CD4-positive, alpha-beta T cell treated with Interleukin-12 subunit alpha and Interleukin-12 subunit beta, for 1 hour (primary cell): ENCODE data around the gene ARL5C.

ENCODE experiments used
- DNase-seq: peaks from one replicate; pipeline ENCODE4 v3.0.0-alpha.2; 2020

ARL5C gene

DNA sequence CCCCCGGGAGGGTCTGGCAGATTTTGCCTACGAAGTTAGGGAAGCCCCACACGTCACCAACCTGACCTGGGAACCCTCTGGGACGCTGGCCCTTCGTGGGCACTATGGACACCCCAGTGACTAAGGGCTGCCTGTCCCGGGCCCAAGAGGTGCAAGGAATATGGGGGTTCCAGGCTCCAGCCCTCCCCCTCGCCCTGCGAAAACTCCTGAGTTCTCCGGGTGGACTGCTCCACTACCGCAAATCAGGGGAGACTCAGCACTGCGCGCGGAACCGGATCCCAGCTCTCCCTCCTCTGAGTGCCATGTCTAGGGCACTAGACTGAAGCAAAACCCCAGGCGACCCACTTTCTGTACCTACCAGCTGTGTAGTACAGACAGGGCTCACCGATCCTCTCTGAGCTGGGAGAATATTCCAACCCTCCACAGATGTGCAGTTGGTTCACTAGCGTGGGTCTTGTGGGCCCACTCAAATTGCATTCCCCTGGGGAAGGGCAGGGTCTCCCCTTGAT lies at the start of gene ARL5C:
TSS of gene ARL5C (minus strand) at position 321 of the 509 bp plus-strand sequence. CDS start 401 bp downstream, outside the sequence.
- no peak for DNase-seq

GRCh38 chr17:39213852-39214251 lies 47.9 kb upstream of the ARL5C start:
- no peak for DNase-seq

DNA sequence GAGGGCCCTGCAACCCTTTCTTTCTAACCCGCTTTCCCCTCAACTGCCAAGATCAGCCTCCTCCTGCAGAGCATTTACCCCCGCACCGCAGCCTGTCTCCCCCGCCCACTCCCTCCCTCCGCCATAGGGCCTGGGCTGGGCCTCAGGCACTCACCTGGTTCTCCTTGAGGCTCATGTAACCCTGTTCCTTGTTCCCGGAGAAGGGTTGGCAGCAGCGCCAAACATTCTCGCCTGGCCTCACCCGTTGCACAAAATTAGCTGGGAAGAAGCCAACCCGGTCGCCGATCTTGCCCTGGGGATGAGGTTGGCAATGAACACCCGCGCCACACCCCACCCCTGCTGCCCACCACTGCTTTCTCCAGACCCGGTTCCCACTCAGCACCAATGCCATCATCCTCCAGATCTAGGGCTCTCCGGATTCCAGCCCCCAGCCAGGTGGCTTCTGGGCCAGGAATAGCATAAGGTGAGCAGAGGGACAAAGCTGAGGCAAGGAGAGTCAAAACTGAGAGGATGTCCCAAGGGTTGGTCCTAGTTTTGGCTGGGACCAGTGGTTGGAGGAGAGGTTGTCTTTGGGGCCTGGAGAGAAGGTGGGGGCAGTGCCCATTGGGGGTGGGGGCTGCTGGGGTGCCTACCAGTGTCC lies 47.0 kb upstream of the ARL5C start:
- no peak for DNase-seq

- no peak for DNase-seq
Observed at GRCh38 chr17:39212195-39212810, 46.3 kb upstream of the ARL5C start.

DNA sequence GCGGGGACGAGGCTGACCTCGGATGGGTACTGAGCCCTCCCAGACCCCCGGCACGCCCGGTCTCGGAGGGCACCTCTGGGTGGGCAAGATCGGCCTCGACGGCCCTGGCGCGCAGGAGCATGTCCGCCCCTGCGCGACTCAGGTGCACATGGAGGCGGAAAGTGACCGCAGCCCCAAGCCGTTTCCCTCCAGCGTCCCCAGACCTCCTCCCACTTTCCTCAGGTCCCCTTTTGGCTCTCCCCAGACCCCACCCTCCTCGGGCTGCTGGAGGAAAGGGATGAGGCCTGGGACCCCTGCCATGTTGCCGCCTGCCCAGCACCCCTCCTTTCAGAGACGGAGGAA lies 44.1 kb upstream of the ARL5C start:
- no peak for DNase-seq

GRCh38 chr17:39209317-39210092 lies 43.5 kb upstream of the ARL5C start:
- peak; percentile 76 for DNase-seq

DNA sequence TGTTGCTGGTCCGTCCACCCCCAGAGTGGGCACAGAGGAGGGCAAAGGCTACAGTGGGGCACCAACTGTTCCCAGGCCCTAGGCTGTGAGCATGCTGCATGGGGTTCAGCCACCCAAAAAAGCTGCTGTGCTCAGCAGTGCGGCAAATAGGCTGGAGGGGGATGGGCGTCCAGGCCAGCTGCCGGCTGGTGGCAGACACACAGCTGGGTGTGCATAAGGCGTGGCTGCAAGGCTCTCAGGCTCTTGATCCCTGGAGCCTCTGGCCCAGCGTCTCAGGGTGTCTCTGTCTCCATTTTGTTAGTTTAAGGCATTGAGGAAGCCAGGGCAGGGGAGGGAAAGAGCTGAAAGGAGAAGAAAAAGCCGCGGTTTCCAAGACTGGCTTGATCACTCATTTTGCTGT lies 42.9 kb upstream of the ARL5C start:
- no peak for DNase-seq

- DNase-seq: no peak
Observed at GRCh38 chr17:39208136-39208535, 42.2 kb upstream of the ARL5C start.

- no peak for DNase-seq
Observed at GRCh38 chr17:39205112-39205526, 39.2 kb upstream of the ARL5C start.

- no peak for DNase-seq
Observed at GRCh38 chr17:39204245-39204644, 38.3 kb upstream of the ARL5C start.

- no peak for DNase-seq
Observed at GRCh38 chr17:39200957-39201510, 35.1 kb upstream of the ARL5C start.

DNA sequence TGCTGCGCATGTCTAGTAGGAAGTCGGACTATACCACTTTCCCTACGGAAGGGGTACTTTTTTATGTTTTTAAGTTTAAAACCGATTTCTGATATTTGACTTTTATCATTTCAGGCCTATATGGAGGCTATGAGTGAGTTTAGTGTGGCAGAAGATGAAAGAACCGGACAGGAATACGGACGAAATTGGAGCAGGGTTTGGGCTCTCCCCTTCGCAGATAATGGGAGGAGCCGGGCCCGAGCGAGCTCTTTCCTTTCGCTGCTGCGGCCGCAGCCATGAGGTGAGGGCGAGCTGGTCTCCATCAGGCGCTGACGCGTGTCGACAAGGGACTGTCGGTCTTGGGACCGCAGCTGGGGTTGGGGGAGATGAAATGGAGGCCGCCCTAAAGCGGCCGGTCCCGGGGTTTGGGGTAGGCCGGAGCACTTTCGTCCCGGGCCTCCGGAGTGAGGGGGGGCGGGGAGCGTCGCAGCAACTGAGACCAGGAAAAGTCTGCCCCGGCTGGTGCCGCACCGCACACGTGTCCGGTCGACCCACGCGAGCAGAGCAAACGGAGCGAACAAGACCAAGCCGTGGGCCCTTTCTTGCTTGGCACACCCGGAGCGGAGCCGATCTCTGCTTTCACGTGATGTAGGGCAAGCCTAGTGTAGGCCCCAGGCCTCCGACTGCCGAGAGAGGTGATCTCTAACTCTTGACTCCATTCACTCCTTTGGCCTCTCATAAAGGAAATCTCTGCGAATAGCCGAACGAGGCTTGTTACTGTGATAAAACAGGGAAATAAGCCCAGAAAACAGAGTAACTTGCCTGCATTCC lies 34.3 kb upstream of the ARL5C start, which contains the start of gene RPL19:
TSS of gene RPL19 (plus strand) at position 214 of the 810 bp plus-strand sequence. CDS start at position 276, 62 bp downstream.
- DNase-seq: no peak

- DNase-seq: peak; percentile 92
Observed at GRCh38 chr17:39199820-39200069, 33.8 kb upstream of the ARL5C start.

DNA sequence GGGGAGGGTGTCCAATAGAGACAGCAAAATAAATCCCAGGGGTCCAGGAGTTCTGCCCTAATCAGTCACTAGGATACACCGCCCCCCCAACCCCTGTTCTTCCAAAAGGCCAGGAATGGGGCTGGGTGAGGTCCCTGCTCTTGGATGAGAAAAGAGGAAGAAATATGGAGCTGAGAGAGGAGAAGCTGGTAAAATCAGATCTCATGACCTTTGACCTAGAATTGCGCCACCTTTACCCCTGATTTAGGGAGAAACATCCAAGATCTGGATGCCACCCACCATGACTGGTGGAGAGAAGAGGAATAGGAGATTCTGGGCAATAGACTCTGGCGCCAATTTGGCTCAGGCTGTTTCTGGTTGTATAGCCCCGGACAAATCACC lies 32.2 kb upstream of the ARL5C start:
- no peak for DNase-seq

GRCh38 chr17:39197380-39198185 lies 31.6 kb upstream of the ARL5C start, which contains the start of gene CACNB1:
Gene CACNB1 (minus strand): TSS chr17:39197669. CDS start chr17:39197495, 174 bp downstream.
- peak; percentile 70 for DNase-seq

- peak; percentile 21 for DNase-seq
Observed at GRCh38 chr17:39196808-39197291, 30.9 kb upstream of the ARL5C start.

DNA sequence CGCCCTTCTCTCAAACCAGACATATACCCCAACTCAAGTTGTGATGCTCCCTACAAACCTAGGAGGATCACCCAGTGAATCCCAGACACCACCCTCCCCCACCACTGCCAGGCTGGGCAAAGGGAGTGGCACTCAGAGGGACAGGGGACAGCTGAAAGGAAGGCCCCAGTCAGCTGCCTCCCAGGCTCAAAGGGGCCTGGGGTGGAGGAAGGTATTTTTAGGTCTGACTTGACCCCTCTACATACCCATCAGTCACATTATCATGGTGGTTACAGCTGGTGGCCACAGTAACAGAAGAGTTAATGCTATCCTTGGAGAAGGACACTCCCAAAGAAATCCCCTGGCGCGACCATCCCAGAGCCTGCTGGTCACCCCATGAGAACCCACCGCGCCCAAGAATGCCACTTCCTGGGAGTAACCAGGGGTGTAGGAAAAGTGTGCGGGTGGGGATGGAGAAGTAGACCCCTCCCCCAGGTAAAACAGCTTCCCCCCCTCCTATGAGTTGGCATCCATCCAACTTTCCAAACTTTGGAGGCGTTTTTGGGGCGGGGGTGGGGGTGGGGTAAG lies 30.4 kb upstream of the ARL5C start:
- no peak for DNase-seq

- peak; percentile 45 for DNase-seq
Observed at GRCh38 chr17:39195568-39196160, 29.7 kb upstream of the ARL5C start.

DNA sequence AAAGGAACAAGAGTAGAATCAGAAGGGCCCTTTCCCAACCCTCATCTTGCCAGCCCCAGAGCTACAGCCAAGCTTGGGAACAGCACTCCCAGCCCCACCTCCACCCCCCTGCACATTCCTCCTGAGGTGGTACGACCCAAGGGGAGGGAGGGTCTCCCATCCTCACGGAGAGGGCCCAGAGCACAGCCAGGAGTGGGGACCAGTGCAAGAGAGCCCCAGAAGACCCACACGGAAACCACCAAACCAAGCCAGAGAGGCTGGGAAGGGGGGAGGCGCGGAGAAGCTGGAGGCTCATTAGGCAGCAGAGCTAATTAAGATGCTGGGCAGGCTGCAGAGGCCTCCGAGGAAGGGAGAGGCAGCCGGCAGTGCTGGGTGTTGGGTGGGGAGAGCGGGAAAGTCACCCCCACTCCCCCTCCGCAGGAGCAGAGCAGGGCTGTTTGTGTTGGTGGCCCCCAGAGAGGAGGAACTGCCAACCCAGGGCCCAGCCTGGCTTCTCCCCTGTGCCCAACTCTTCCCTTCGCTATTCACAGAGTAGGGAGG lies 29.1 kb upstream of the ARL5C start:
- DNase-seq: no peak
